IPS-NIHi7 (cell line): ENCODE results near the gene CYB561.

Experiments
- DNase-seq: peaks from one replicate; pipeline ENCODE4 v3.0.0; 2012; ENCODE audit warnings: mixed read lengths; ENCODE audit errors: extremely low spot score

Gene CYB561

DNA sequence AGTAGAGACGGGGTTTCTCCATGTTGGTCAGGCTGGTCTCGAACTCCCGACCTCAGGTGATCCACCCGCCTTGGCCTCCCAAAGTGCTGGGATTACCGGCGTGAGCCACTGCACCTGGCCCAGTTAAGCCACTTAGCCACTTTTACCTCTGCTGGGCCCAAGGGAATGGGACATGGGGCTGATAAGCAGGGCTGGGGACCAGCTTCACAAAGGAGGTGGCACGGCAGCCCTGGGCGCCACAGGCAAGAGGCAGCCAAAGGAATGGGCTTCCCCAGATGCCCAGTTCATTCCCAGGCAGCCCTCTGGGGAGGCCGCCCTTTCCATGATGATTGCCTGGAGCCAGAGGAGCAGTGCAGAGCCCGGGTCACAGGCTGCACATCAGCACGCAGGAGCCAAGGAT, 5.0 kb upstream of the CYB561 start:
- no peak for DNase-seq

DNA sequence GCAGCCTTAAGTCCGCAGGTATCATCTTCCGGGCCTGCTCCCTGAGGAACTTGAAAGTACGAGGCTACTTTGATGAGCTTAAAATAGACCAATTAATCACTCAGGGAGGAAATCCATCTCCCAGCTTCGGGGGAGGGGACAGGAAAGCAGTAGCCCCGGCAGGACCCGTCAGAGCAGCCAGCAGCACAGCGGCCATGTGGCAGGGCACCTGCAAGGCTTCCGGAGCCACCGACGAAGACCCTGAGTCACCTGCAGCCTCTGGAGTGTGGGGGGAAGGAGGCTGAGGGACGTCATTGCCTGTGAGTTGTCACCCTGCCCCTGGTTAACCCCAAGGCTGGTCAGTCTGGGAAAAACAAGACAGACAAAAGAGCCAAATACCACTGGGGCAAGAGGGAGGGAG, 4.4 kb upstream of the CYB561 start:
- no peak for DNase-seq

GRCh38 chr17:63448655-63449054, 2.5 kb upstream of the CYB561 start:
- DNase-seq, result no peak

DNA sequence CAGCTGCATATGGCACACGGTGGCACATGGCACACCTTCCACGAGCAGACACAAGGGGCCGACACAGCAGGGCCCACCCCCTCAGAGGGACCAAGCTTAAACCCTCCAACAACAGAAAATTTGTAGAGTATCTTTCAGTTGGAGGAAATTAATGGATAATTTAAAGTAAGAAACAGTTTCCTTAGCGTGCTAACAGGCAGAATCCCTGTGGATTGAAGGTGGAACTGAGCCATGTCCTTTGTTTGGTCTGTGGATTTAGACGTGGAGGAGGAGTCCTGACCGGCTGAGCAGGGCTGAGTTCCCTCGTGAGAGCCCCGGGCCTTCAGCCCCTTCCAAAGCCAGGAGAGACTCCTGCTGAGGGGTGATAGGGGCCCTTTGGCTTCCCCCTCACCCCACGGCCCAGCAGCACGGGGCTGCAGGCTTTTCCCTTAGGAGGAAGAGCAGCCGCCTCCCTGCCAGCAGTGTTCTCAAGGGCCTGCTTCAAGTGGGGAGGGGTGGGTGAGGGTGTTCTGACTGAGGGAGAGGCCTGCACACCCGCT, 1.4 kb upstream of the CYB561 start:
- no peak for DNase-seq

DNA sequence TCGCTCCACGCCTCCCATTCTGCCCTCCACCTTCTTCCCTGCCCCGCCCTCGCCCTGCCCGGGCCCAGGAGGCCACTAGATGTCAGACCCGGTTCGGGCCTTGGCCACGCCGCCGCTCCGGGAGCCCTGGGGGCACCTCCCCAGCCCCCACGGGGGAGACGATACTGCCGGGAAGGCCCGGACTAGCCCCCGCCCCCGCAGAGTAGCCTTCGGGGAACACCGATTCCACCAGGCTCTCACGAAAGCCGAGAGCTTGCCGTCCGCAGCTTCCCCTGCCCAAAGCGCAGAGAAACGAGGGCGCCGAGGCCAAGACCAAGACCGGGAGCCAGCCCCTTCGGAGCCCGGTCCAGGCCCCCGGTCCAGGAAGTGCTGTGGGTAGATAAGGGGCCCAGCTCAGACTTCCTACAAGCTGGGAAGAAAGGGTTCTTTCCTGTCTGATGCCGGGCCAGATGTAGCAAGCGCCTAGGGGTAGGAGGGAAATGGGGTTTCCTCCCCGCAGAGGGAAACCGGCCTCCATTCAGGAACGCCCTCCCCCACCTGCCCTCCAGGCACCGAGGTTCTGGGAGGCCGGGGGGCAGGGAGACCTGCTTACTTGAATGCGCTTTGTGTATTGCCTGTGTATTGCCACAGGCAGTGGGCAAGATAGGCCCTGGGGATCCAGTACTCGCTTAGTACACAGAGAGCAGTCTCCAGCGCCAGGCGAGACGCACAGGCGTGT, 806 bp upstream of the CYB561 start:
- peak; percentile 64 for DNase-seq

- DNase-seq, result peak; percentile 63
Measured at GRCh38 chr17:63445571-63445953, 544 bp downstream of the CYB561 start.

DNA sequence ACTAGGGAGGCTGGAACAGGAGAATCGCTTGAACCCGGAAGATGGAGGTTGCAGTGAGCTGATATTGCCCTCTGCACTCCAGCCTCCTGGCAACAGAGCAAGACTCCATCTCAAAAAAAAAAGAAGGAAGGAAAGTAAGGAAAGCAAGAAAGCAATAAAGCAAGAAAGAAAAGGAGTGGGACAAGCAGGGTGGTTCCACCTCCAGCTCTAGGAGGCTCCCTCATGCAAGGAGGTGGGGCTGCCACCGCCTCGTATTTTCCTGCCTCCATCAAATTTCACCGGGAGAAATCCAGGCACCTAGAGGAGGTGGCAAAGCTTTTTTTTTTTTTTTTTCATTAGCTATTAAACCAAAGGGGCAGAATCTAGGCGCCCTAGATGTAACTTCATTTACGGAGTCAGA, 1.0 kb downstream of the CYB561 start:
- DNase-seq, result no peak

DNA sequence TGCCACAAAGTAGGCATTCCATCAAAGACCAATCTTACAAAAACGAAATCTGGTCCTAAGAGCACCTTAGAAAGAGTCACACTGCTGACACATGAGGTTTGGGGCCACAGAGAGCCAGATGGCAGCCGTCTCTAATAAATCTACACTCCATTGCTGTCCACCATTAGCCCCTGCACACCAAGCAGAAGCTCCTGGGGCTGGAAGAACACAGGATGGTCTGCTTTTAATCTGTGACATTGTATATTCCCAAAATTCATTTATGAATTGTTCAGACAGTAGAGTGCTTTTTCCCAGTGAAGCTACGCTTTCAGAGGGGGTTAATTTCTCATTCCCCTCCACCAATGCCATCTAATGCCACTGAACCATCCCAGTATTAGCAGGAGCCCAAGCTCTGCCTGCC, 1.6 kb downstream of the CYB561 start:
- no peak for DNase-seq

DNA sequence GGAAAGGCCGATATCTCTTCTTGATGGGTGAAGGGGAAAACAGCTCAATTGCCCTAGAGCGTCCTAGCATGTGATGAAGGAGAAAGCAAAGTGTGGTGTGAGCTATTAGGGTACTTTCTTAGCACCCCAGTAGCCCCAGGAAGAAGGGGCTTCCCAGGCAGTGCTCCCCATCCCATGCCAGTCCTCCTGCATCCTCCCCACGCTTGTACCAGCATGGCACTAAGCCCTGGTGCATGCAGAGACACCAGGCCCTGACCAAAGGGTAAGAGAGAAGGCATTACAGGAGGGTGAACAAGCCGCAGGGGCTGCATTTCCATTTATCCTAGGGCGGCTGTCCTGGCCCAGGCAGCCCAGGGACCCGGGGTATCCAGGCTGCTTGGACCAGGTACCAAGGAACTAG, 3.1 kb downstream of the CYB561 start:
- DNase-seq, result no peak

- no peak for DNase-seq
Measured at GRCh38 chr17:63442549-63443035, 3.5 kb downstream of the CYB561 start.

GRCh38 chr17:63442074-63442473, 4.0 kb downstream of the CYB561 start:
- no peak for DNase-seq

DNA sequence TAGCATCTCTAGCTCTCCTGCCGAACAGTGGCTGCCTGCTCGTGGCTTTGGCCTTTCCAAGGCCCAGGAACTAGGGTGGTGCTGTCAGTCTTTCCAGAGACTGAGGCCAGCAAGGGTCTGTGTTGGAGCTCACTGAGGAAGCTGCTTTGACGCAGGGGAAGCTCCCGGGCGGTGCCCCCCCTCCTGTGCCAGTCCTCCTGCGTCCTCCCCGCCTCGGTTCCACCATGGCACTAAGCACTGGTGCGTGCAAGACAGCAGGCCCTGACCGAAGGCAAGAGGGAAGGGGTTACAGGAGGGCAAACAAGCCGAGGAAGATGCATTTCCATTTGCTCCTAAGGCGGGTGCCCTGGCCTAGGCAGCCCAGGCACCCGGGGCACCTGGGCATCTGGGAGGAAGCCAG, 4.5 kb downstream of the CYB561 start:
- DNase-seq, result no peak

- DNase-seq, result no peak
Measured at GRCh38 chr17:63440770-63441335, 5.3 kb downstream of the CYB561 start.

DNA sequence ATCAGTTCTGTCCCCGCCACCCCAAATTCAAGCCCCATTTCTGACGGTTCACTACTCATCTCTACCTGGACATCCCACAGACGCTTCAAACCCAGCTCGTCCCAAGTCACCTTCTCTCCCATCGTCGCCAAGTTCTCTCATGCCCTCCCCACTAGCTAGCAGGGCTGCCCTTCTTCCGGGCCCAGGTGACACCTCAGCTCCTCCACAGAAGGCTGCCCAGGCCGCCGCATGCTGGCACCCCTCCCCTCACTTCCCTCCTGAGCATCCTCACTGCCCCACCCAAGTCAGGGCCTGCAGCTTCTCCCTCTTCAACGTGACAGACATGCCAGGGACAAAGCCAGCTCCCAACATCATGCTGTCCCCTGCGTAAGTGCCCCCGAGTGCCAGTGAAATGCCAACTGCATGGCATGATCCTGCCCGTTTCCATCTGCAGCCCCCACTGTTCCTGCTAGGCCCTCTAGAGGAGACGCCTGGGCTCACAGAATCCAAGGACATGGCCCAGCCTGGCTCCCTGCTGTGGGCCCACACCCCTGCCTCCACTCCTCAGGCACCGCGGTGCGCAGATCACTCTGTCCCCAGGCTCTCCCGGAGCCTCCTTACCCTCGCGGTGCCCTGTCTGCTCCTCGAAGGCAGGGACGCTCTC, 5.9 kb downstream of the CYB561 start:
- no peak for DNase-seq

DNA sequence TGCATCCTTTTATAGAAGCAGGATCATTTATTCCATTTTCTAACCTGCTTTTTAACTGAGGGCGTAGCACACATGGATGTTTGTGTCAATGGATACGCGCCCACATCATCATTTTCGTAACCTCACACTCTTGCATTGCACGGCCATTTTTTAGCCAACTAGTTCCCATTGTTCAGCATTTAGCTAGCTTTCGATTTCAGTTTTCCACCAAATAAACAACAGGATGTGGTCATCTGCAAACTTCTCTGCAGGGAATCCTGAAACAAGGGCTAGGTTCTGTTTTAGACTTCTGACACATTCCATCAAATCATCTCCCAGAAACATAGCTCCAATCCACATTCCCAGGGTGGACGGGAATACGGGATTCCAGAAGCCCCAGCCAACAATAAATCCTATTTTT, 6.4 kb downstream of the CYB561 start:
- no peak for DNase-seq

- no peak for DNase-seq
Measured at GRCh38 chr17:63438092-63439051, 7.7 kb downstream of the CYB561 start.

DNA sequence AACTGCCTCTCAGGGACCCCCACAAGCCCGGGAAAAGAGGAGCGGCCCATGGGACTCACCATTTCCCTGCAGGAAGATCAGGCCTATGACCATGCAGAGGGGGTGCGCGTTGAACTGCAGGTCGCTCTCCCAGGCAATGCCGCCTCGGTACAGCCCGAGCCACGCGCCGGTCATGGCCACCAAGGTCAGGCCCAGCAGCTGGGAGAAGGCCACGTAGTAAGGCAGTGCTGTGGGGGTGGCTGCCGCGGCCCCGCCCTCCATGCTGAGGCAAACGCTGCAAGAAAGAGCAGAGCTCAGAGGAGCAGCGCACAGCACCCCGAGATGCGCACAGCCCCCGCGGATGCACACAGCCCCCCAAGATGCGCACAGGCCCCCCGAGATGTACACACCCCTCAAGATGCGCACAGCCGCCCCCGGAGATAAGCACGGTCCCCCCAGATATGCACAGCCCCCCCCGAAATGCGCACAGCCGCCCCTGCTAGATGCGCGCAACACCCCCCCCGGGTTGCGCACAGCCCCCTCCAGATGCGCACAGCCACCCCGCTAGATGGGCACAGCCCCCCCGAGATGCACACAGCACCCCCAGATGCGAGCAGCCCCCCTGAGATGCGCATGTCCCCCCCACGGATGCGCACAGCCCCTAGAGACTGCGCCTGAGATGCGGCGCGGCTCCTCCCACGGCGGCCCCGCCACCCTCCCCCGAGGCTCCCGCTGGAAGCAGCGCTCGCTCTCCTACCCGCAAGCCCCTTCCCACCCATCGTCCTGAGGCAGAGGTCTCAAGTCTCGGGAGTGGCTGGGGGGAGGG, 8.6 kb downstream of the CYB561 start:
- DNase-seq, result no peak

DNA sequence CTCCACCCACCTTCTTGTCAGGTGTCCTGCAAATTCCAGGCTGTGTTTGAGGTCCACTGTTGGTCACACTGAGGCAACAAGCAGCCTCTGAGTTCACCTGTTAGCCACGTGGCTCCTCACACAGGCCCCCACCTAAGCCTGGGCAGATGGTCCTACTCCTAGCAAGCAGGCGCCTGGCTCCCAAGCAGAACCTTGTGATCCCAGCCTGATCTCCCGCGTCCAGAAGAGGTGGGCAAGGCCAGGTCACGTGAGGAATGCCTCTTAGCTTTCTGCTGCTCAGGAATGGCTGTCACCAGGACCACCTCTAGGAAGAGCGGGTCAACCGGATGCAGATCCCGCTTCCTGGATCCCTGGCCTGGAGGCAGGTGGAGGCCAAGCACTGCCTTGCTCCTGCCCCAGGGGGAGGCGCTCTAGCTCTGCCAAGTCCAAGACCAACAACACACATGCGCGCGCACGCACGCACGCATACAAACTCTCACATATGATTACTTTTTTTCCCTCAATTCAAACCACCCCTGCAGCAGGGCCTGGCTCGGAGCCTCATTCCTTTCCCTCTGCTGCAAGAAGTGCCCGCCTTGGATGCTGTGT, 9.5 kb downstream of the CYB561 start:
- no peak for DNase-seq

- DNase-seq, result peak; percentile 66
Measured at GRCh38 chr17:63435681-63436522, 10.2 kb downstream of the CYB561 start.
